Neural progenitor cell (in vitro differentiated cells): ENCODE results near the gene YARS1.

Experiments
- EZH2 ChIP-seq: fragments of 200-600 bp; sonication (generic); IDR thresholded peaks from 2 replicates; pipeline ENCODE4 v1.6.1; 2017; ENCODE audit warnings: antibody characterized with exemption, mild to moderate bottlenecking, moderate library complexity
- TF ChIP-seq, protein P1 (sequence below): fragments of 200-600 bp; sonication (generic); IDR thresholded peaks from 2 replicates; pipeline ENCODE4 v1.5.1; 2017; ENCODE audit warnings: antibody characterized with exemption, mild to moderate bottlenecking

DNA sequence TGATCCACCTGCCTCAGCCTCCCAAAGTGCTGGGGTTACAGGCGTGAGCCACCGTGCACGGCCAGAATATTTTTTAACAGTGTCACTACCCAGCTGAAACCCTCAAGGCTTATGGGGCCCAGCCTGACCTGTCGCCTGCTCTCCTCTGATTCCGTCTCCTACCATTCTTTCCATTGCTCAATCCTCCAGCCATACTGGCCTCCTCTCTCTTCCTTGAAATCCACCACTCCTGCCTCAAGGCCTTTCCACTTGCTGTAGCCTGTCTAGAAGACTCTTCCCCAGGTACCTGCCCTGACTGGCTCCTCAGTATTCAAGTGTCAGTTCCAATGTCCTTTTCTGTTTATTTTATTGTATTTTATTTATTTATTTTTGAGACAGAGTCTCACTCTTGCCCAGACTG is 53.9 kb downstream of the YARS1 start:
- TF ChIP-seq, protein P1, sequence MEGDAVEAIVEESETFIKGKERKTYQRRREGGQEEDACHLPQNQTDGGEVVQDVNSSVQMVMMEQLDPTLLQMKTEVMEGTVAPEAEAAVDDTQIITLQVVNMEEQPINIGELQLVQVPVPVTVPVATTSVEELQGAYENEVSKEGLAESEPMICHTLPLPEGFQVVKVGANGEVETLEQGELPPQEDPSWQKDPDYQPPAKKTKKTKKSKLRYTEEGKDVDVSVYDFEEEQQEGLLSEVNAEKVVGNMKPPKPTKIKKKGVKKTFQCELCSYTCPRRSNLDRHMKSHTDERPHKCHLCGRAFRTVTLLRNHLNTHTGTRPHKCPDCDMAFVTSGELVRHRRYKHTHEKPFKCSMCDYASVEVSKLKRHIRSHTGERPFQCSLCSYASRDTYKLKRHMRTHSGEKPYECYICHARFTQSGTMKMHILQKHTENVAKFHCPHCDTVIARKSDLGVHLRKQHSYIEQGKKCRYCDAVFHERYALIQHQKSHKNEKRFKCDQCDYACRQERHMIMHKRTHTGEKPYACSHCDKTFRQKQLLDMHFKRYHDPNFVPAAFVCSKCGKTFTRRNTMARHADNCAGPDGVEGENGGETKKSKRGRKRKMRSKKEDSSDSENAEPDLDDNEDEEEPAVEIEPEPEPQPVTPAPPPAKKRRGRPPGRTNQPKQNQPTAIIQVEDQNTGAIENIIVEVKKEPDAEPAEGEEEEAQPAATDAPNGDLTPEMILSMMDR, result no peak
- TF ChIP-seq EZH2, result no peak
